ELR (cell line): ENCODE data around the gene STH.
A peak's percentile ranks its signal among the peaks of the same experiment; 100 is the strongest.

ENCODE experiments used
- DNase-seq: peaks from one replicate; pipeline ENCODE4 v3.0.0-alpha.2; 2015; ENCODE audit warnings: low read depth

The STH gene

GRCh38 chr17:46027048-46027975 is 28.3 kb downstream of the STH start:
- no peak for DNase-seq

DNA sequence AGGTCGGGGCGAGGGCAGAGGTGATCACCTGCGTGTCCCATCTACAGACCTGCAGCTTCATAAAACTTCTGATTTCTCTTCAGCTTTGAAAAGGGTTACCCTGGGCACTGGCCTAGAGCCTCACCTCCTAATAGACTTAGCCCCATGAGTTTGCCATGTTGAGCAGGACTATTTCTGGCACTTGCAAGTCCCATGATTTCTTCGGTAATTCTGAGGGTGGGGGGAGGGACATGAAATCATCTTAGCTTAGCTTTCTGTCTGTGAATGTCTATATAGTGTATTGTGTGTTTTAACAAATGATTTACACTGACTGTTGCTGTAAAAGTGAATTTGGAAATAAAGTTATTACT is 28.9 kb downstream of the STH start:
- no peak for DNase-seq

GRCh38 chr17:46028374-46028773 is 29.3 kb downstream of the STH start:
- DNase-seq: no peak

DNA sequence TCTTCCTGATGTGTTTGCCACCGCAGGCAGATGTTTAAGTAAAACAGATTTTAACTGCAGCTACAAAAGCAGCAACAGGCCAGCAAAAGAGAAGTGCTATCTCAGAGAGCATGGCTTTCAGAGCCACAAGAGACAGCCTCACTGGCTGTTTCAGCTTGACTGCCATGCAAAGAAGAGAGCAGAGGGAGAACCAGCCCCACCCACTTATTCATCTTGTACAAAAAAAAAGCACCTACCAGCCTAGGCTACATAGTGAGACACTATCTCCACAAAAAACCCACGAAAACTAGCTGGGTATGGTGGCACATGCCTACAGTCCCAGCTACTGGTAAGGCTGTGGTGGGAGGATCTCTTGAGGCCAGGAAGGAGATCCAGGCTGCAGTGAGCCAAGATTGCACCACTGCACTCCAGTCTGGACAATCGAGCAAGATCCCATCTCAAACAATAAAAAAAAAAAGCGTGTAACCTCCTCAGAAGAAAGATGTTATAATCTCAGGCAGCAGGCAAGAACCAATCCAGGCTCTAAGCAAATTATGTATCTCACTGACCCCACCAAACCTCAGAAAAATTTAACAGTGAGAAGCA is 30.0 kb downstream of the STH start:
- no peak for DNase-seq

- DNase-seq: no peak
Measured at GRCh38 chr17:46029627-46030026, 30.6 kb downstream of the STH start.

DNA sequence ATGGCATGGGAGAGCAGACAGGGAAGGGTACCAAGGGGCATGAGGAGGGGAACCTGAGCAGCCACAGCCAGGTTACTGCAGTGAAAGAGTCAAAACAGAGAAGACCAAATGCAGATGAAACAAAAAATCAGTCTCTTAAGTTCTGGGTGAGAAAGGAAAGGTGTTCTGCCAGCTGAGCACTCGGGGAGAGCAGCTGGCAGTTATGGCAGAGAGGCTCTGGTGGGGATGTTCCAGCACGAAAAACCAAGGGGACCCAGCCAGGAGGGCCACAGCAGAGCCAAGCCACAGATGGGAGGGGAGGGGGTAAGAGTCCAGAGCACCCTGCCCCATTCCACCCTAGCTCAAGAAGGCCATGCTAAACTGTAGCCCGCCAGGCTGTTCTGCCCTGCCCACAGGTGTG is 31.7 kb downstream of the STH start:
- no peak for DNase-seq

- DNase-seq: no peak
Measured at GRCh38 chr17:46031440-46031839, 32.4 kb downstream of the STH start.

- DNase-seq: no peak
Measured at GRCh38 chr17:46031920-46032319, 32.9 kb downstream of the STH start.

- no peak for DNase-seq
Measured at GRCh38 chr17:46032909-46033308, 33.9 kb downstream of the STH start.

DNA sequence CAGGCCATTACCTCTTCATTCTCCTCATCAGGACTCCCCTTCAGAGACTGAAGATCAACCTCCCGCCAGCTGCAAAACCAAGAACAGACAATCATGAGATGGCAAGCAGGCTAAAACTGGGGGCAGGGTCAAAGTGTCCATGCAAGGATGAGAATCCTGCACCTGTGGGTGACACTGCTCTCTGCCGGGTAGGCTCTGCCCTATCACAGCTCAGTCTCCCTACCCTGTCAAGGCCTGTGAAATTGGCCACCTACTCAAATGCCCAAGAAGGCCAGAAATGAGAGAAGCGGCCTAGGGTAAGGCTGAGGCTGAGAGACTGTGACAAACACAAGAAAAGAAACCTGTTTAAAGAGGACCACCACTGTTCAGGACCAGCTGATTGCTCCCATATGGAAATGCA is 34.3 kb downstream of the STH start:
- DNase-seq: no peak

DNA sequence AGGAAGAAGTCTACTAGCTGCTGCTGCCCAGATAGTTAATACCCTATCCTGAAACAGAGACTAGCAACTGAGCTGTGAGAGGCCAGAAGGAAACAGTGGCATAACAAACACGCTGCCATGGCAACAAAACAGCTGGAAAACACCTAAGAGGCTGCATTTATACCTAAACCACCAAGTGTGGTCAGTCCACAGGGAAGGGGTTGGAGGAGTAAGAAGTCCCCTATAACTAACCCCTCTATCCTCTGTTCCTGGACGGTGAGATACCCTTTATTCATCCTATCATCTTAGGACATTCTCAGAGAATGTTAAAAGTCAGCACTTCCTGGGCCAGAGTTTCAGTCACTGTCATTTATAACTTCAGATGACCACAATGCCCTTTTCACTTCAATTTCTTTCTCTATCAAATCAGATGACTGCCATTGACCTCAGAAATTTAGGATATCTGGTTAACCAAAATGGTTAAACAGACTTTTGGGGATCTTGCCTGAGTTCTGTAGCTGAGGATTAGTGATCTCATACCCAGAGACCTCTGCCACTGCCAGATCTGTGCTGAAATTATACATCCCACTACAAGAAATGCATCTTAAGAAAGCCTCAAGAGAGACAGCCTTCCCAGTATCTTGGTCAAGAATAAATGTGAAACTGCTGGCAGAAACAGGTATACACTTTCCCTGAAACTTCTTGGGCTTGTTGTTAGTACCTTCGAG is 36.2 kb downstream of the STH start:
- DNase-seq: no peak

DNA sequence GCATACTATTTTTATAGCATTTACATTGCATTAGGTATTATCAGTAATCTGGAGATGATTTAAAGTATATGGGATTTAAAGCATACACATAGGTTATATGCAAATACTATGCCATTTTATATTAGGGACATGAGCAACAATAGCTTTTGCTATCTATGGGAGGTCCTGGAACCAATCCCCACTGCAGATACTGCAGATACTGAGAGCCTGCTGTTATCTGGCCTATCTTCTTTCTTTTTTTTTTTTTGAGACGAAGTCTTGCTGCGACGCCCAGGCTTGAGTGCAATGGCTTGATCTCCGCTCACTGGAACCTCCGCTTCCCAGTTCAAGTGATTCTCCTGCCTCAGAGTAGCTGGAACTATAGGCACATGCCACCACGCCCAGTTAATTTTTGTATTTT is 37.4 kb downstream of the STH start:
- no peak for DNase-seq

GRCh38 chr17:46037722-46038255 is 38.7 kb downstream of the STH start:
- no peak for DNase-seq

GRCh38 chr17:46038414-46038813 is 39.4 kb downstream of the STH start:
- DNase-seq: no peak

DNA sequence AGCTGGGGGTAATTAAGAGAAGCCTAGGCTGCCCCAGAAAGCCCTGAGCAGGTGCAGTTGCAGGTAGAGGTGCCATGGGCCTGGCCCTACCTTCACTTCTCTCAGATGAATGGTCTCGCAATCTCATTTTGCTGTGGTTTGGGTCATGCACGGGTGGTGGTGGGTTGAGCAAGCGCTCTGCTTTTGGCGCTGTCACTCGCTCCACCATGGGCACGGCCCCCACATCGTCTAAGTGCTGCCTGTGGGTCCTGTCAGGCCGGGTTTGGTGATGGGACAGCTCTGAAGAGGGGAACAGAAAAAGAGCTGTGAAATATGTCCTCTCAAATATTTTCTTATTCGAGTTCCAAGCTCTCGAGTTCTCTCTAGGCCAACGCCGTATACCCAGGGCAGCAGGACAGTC is 39.9 kb downstream of the STH start:
- DNase-seq: no peak

GRCh38 chr17:46039592-46040186 is 40.6 kb downstream of the STH start:
- DNase-seq: no peak

GRCh38 chr17:46042246-46042645 is 43.2 kb downstream of the STH start:
- no peak for DNase-seq

GRCh38 chr17:46042925-46043324 is 43.9 kb downstream of the STH start:
- no peak for DNase-seq

DNA sequence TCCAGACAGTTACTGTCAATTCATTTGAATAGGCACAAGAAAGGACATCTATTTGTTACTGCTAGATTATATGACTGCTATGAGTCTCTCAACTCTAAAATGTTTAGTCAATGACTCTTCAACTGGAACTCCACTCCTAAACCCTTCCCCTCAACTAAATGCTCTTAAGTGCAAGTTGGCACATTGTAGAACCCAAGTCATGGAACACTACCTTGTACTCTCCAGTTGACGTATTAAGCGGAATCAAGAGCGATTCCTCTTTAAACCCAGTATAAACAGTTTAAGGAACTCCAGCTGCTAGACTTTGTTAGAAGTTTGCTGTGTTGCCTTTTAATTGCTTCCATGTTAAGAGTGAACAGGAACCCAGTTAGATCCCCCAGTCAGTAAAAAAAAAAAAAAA is 44.6 kb downstream of the STH start:
- DNase-seq: no peak

GRCh38 chr17:46044286-46044928 is 45.4 kb downstream of the STH start:
- peak; percentile 93 for DNase-seq

- no peak for DNase-seq
Measured at GRCh38 chr17:46044989-46045388, 45.9 kb downstream of the STH start.

DNA sequence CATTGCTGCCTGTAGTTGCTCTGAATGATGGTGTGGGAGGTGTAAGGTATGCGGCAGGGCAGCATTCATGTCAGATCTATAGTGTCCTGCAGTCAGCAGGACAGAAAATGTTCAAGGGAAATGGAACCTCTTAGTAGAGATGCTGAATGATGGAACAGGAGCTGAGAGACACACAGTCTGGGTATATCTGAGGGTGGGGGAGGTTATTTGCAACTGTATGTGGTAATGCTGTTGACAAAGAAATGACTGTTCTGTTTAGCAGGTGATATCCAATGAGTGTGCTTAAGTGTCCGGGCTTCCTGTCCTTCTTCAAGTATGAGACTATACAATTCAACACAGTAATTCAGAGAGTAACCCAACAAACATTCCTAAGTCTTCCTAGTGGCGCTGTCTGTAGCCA is 46.6 kb downstream of the STH start:
- peak; percentile 40 for DNase-seq
